Measurements from ENCODE around the gene RABIF.
A peak's percentile ranks its signal among the peaks of the same experiment; 100 is the strongest.

RABIF gene

DNA sequence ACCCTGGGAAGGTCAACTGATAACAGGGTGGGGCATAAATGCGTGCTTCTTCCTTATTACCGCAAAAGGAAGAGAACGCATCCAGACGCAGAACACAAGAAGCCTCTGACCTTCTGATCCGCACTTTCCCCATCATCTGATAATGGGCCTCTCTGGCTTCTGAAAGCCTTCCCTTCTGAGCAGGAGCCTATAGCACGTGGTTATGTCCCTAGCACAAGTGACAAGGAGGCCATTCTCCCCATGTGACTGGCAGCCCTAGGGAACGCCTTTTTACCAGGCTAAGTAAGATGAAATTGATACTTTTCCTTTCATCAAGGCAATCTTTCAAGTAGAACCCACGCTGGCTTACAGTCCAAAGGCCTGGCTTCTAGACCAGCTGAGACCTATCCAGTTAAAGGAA, 34.2 kb downstream of the RABIF start:
- Histone ChIP-seq H3K27ac (ENCODE audit: low read depth, low read length) (no peak overlapping the region), H3K27me3 (ENCODE audit: insufficient read depth, low read length) (no peaks in the 10 kb centered on the region), H3K4me3 (ENCODE audit: low read depth, low read length) (no peak overlapping the region), H3K79me2 (ENCODE audit: control insufficient read depth, insufficient read depth, low read length, unreplicated experiment) (no peaks in the 10 kb centered on the region), H3K36me3 (ENCODE audit: insufficient read depth, low read length) (no peaks in the 10 kb centered on the region), H2AFZ (ENCODE audit: low read length, unreplicated experiment) (no peak overlapping the region), H3K4me1 (ENCODE audit: control insufficient read depth, insufficient read depth, low read length, unreplicated experiment) (peaks cover 5% of the 10 kb centered on the region)

GRCh38 chr1:202852163-202852904, 36.6 kb downstream of the RABIF start:
- H3K4me3 ChIP-seq (ENCODE audit: low read depth, low read length) = no peak overlapping the region
- no peaks in the 10 kb centered on the region for H3K36me3 ChIP-seq (ENCODE audit: insufficient read depth, low read length)
- H2AFZ ChIP-seq (ENCODE audit: low read length, unreplicated experiment) = peak overlapping the region; percentile 38
- no peaks in the 10 kb centered on the region for H3K79me2 ChIP-seq (ENCODE audit: control insufficient read depth, insufficient read depth, low read length, unreplicated experiment)
- no peaks in the 10 kb centered on the region for H3K27me3 ChIP-seq (ENCODE audit: insufficient read depth, low read length)
- no peak overlapping the region for H3K27ac ChIP-seq (ENCODE audit: low read depth, low read length)
- H3K4me1 ChIP-seq (ENCODE audit: control insufficient read depth, insufficient read depth, low read length, unreplicated experiment) = no peaks in the 10 kb centered on the region

GRCh38 chr1:202850593-202851362, 38.2 kb downstream of the RABIF start:
- Histone ChIP-seq H3K36me3 (ENCODE audit: insufficient read depth, low read length) (no peaks in the 10 kb centered on the region), H3K27ac (ENCODE audit: low read depth, low read length) (no peak overlapping the region), H3K79me2 (ENCODE audit: control insufficient read depth, insufficient read depth, low read length, unreplicated experiment) (no peaks in the 10 kb centered on the region), H3K4me1 (ENCODE audit: control insufficient read depth, insufficient read depth, low read length, unreplicated experiment) (no peaks in the 10 kb centered on the region), H3K27me3 (ENCODE audit: insufficient read depth, low read length) (no peaks in the 10 kb centered on the region), H3K4me3 (ENCODE audit: low read depth, low read length) (no peak overlapping the region), H2AFZ (ENCODE audit: low read length, unreplicated experiment) (no peak overlapping the region)

DNA sequence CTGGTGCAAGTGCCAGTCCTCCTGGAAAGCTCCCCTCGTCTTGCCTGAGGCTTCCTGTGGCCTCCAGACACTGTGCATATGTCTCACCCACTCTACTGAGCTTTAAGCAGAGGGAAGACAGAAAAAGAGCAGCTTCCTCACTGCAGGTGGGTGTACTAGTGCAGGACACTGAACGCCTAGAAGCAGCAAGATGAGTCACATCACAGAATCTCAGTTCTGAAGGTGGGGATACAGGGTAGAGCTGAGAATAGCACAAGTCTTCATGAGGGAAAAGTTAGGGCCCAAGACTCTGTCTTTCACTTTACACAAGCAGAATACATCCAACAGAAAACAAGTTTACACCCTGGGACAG, 40.8 kb downstream of the RABIF start:
- no peak overlapping the region for H3K4me3 ChIP-seq (ENCODE audit: low read depth, low read length)
- H2AFZ ChIP-seq (ENCODE audit: low read length, unreplicated experiment) = no peak overlapping the region
- no peaks in the 10 kb centered on the region for H3K36me3 ChIP-seq (ENCODE audit: insufficient read depth, low read length)
- H3K79me2 ChIP-seq (ENCODE audit: control insufficient read depth, insufficient read depth, low read length, unreplicated experiment) = no peaks in the 10 kb centered on the region
- no peak overlapping the region for H3K27ac ChIP-seq (ENCODE audit: low read depth, low read length)
- no peaks in the 10 kb centered on the region for H3K27me3 ChIP-seq (ENCODE audit: insufficient read depth, low read length)
- H3K4me1 ChIP-seq (ENCODE audit: control insufficient read depth, insufficient read depth, low read length, unreplicated experiment) = no peaks in the 10 kb centered on the region

GRCh38 chr1:202844935-202845334, 44.0 kb downstream of the RABIF start:
- no peak overlapping the region for H2AFZ ChIP-seq (ENCODE audit: low read length, unreplicated experiment)
- H3K4me1 ChIP-seq (ENCODE audit: control insufficient read depth, insufficient read depth, low read length, unreplicated experiment) = no peaks in the 10 kb centered on the region
- no peak overlapping the region for H3K27ac ChIP-seq (ENCODE audit: low read depth, low read length)

DNA sequence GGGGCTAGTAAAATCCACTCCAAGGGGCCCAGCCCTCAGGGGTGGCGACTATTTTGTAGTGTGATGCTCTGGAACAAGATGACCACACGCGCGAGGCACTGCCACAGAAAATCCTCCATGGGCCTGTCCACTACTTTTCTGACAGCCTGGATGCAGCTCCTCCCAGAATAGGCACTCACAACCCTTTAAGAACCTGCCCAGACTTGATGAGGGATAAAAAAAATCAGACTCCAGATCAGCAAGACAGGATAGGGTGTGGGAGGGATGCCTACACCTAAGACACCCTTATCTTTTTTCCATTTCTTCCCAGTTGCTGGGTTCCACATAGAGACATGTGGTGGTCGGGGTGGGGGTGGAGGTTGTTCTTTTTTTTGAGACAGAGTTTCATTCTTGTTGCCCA, 44.7 kb downstream of the RABIF start:
- Histone ChIP-seq H3K79me2 (ENCODE audit: control insufficient read depth, insufficient read depth, low read length, unreplicated experiment) (no peaks in the 10 kb centered on the region), H3K4me3 (ENCODE audit: low read depth, low read length) (no peak overlapping the region), H2AFZ (ENCODE audit: low read length, unreplicated experiment) (no peak overlapping the region), H3K36me3 (ENCODE audit: insufficient read depth, low read length) (no peaks in the 10 kb centered on the region), H3K27ac (ENCODE audit: low read depth, low read length) (no peak overlapping the region), H3K27me3 (ENCODE audit: insufficient read depth, low read length) (no peaks in the 10 kb centered on the region), H3K4me1 (ENCODE audit: control insufficient read depth, insufficient read depth, low read length, unreplicated experiment) (no peaks in the 10 kb centered on the region)

More at GRCh38 chr1:202844935-202845334, 44.0 kb downstream of the RABIF start:
- H3K79me2 ChIP-seq (ENCODE audit: control insufficient read depth, insufficient read depth, low read length, unreplicated experiment) = no peaks in the 10 kb centered on the region
- no peaks in the 10 kb centered on the region for H3K36me3 ChIP-seq (ENCODE audit: insufficient read depth, low read length)
- no peak overlapping the region for H3K4me3 ChIP-seq (ENCODE audit: low read depth, low read length)
- H3K27me3 ChIP-seq (ENCODE audit: insufficient read depth, low read length) = no peaks in the 10 kb centered on the region

- H3K4me1 ChIP-seq (ENCODE audit: control insufficient read depth, insufficient read depth, low read length, unreplicated experiment) = no peaks in the 10 kb centered on the region
- no peaks in the 10 kb centered on the region for H3K36me3 ChIP-seq (ENCODE audit: insufficient read depth, low read length)
- no peak overlapping the region for H3K4me3 ChIP-seq (ENCODE audit: low read depth, low read length)
- H3K27me3 ChIP-seq (ENCODE audit: insufficient read depth, low read length) = peaks cover 4% of the 10 kb centered on the region
- no peak overlapping the region for H3K27ac ChIP-seq (ENCODE audit: low read depth, low read length)
- H3K79me2 ChIP-seq (ENCODE audit: control insufficient read depth, insufficient read depth, low read length, unreplicated experiment) = no peaks in the 10 kb centered on the region
- H2AFZ ChIP-seq (ENCODE audit: low read length, unreplicated experiment) = no peak overlapping the region
These were observed 45.9 kb downstream of the RABIF start for GRCh38 chr1:202843081-202843480.

DNA sequence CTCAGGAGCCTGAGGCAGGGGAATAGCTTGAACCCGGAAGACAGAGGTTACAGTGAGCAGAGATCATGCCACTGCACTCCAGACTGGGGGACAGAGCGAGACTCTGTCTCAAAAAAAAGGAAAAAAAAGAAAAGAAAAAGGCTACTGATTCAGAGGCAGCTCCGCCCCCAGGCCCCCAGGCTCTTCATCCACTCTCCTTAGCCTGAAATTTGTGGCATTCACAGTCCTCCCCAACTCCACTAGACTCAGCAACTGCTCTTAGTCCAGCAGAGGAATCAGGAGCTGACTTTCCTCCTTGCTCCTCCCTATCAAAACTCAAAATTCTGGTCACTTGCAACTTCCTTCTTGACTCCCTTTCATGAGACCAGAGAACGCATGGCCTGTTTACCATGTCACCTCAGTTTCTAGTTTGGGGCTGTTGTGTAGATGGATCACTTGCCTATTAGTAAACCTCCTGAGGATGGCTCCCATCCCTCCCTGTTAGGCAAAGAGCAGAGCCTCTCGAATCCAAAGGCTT, 51.1 kb downstream of the RABIF start:
- Histone ChIP-seq H3K79me2 (ENCODE audit: control insufficient read depth, insufficient read depth, low read length, unreplicated experiment) (no peaks in the 10 kb centered on the region), H3K4me3 (ENCODE audit: low read depth, low read length) (no peak overlapping the region), H3K36me3 (ENCODE audit: insufficient read depth, low read length) (no peaks in the 10 kb centered on the region), H3K27ac (ENCODE audit: low read depth, low read length) (no peak overlapping the region), H3K27me3 (ENCODE audit: insufficient read depth, low read length) (peaks cover 36% of the 10 kb centered on the region), H2AFZ (ENCODE audit: low read length, unreplicated experiment) (no peak overlapping the region), H3K4me1 (ENCODE audit: control insufficient read depth, insufficient read depth, low read length, unreplicated experiment) (no peaks in the 10 kb centered on the region)

GRCh38 chr1:202836623-202837403, 52.1 kb downstream of the RABIF start:
- Histone ChIP-seq H3K36me3 (ENCODE audit: insufficient read depth, low read length) (no peaks in the 10 kb centered on the region), H2AFZ (ENCODE audit: low read length, unreplicated experiment) (no peak overlapping the region), H3K27me3 (ENCODE audit: insufficient read depth, low read length) (peaks cover 36% of the 10 kb centered on the region), H3K27ac (ENCODE audit: low read depth, low read length) (no peak overlapping the region), H3K4me1 (ENCODE audit: control insufficient read depth, insufficient read depth, low read length, unreplicated experiment) (no peaks in the 10 kb centered on the region), H3K4me3 (ENCODE audit: low read depth, low read length) (no peak overlapping the region), H3K79me2 (ENCODE audit: control insufficient read depth, insufficient read depth, low read length, unreplicated experiment) (no peaks in the 10 kb centered on the region)

- no peak overlapping the region for H3K27ac ChIP-seq (ENCODE audit: low read depth, low read length)
- H3K79me2 ChIP-seq (ENCODE audit: control insufficient read depth, insufficient read depth, low read length, unreplicated experiment) = no peaks in the 10 kb centered on the region
- H3K36me3 ChIP-seq (ENCODE audit: insufficient read depth, low read length) = no peaks in the 10 kb centered on the region
- no peak overlapping the region for H2AFZ ChIP-seq (ENCODE audit: low read length, unreplicated experiment)
- H3K27me3 ChIP-seq (ENCODE audit: insufficient read depth, low read length) = peaks cover 36% of the 10 kb centered on the region
- no peak overlapping the region for H3K4me3 ChIP-seq (ENCODE audit: low read depth, low read length)
- no peaks in the 10 kb centered on the region for H3K4me1 ChIP-seq (ENCODE audit: control insufficient read depth, insufficient read depth, low read length, unreplicated experiment)
These were observed 53.3 kb downstream of the RABIF start for GRCh38 chr1:202835548-202836072.
